Adipocyte (in vitro differentiated cells): ENCODE results near the gene NINJ2.

Experiments
- DNase-seq: peaks from one replicate; pipeline ENCODE4 v3.0.0-alpha.2; 2015; ENCODE audit warnings: low read depth
- H3K27me3 ChIP-seq: replicated peaks from 2 replicates; pipeline ENCODE4 v1.7.0; 2013; ENCODE audit warnings: mild to moderate bottlenecking, low read length, moderate library complexity; ENCODE audit not compliant: control insufficient read depth, insufficient read depth
- H3K36me3 ChIP-seq: 2 replicates; pipeline ENCODE4 v1.7.0; 2013; ENCODE audit warnings: low read length, mild to moderate bottlenecking, moderate library complexity; ENCODE audit not compliant: control insufficient read depth, insufficient read depth, severe bottlenecking
- H3K4me1 ChIP-seq: 2 replicates; pipeline ENCODE4 v1.7.0; 2013; ENCODE audit warnings: mild to moderate bottlenecking, low read length, moderate library complexity; ENCODE audit not compliant: control insufficient read depth, insufficient read depth
- H3K4me3 ChIP-seq: 2 replicates; pipeline ENCODE4 v1.7.0; 2013; ENCODE audit warnings: mild to moderate bottlenecking, low read length, moderate library complexity
- H3K9ac ChIP-seq: 2 replicates; pipeline ENCODE4 v1.7.0; 2013; ENCODE audit warnings: mild to moderate bottlenecking, low read length, moderate library complexity
- H3K9me3 ChIP-seq: 2 replicates; pipeline ENCODE4 v1.7.0; 2013; ENCODE audit warnings: mild to moderate bottlenecking, low read length, moderate library complexity; ENCODE audit not compliant: control insufficient read depth

Gene NINJ2

GRCh38 chr12:541676-542324, 121.4 kb downstream of the NINJ2 start:
- Histone ChIP-seq H3K36me3 (no peaks in the 10 kb centered on the region), H3K9me3 (no peaks in the 10 kb centered on the region), H3K4me1 (peaks cover 11% of the 10 kb centered on the region), H3K4me3 (no peak overlapping the region), H3K27me3 (peaks cover 24% of the 10 kb centered on the region), H3K9ac (no peak overlapping the region)
- no peak for DNase-seq

- H3K4me1 ChIP-seq = peaks cover 11% of the 10 kb centered on the region
- DNase-seq = no peak
- no peak overlapping the region for H3K4me3 ChIP-seq
- peaks cover 13% of the 10 kb centered on the region for H3K27me3 ChIP-seq
- no peaks in the 10 kb centered on the region for H3K36me3 ChIP-seq
- no peaks in the 10 kb centered on the region for H3K9me3 ChIP-seq
- no peak overlapping the region for H3K9ac ChIP-seq
These were observed 123.5 kb downstream of the NINJ2 start for GRCh38 chr12:539540-540310.

- H3K27me3 ChIP-seq = peaks cover 13% of the 10 kb centered on the region
- H3K9ac ChIP-seq = no peak overlapping the region
- no peaks in the 10 kb centered on the region for H3K9me3 ChIP-seq
- H3K36me3 ChIP-seq = no peaks in the 10 kb centered on the region
- DNase-seq = peak; percentile 12
- H3K4me1 ChIP-seq = peaks cover 11% of the 10 kb centered on the region
- no peak overlapping the region for H3K4me3 ChIP-seq
These were observed 124.3 kb downstream of the NINJ2 start for GRCh38 chr12:538731-539539.

GRCh38 chr12:537772-538171, 125.5 kb downstream of the NINJ2 start:
- Histone ChIP-seq H3K4me3 (no peak overlapping the region), H3K36me3 (no peaks in the 10 kb centered on the region), H3K27me3 (peaks cover 13% of the 10 kb centered on the region), H3K9ac (no peak overlapping the region), H3K4me1 (peaks cover 18% of the 10 kb centered on the region), H3K9me3 (no peaks in the 10 kb centered on the region)
- DNase-seq = no peak

DNA sequence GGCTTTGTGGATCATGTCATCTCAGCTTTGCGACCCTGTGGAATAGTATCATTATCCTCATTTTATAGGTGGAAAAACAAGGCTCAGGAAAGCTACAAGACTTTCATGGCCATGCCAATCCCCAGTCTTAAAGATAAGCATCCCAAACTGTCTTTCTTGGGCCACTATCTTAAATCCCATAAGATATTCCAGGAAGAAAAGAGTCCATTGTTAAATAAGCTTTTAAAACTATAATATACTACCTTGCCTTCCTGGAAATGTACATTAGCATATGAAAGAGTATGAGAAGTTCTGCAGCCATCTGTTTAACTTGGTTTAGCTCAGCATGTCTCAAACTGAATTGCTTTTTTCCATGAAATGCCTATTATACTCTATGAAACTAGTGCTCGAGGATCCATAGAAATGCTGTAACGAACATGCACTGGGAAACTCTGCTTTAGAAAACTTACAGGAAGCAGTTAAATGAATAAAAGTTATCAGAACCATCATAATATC, 126.4 kb downstream of the NINJ2 start:
- H3K9ac ChIP-seq = no peak overlapping the region
- DNase-seq = no peak
- H3K36me3 ChIP-seq = no peaks in the 10 kb centered on the region

DNA sequence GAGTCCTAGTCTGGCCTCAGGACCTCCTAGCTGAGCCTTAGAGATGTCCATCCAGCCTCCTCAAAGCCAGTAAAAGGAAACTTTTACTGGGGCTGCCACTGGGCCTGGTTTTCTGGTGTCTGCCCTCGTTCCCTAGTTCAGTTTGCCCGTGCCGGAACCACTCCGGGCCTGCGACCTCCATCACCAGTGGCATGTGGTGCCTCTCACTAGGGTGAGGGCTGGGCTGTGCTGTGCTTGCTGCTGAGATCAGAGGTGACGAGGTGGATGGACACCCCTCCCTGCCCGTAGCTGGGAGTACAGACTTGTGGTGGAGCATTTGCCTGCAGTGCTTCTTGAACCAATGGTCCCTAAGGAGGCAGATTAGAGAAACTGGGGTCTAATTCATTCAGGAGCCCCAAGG, 127.8 kb downstream of the NINJ2 start:
- Histone ChIP-seq H3K9me3 (peaks cover 7% of the 10 kb centered on the region), H3K4me1 (peaks cover 17% of the 10 kb centered on the region), H3K27me3 (peaks cover 10% of the 10 kb centered on the region), H3K4me3 (no peak overlapping the region), H3K9ac (no peak overlapping the region), H3K36me3 (no peaks in the 10 kb centered on the region)
- no peak for DNase-seq

More for the DNA sequence above, 126.4 kb downstream of the NINJ2 start:
- Histone ChIP-seq H3K4me1 (peaks cover 21% of the 10 kb centered on the region), H3K27me3 (peaks cover 10% of the 10 kb centered on the region), H3K4me3 (no peak overlapping the region), H3K9me3 (peaks cover 7% of the 10 kb centered on the region)

- no peak overlapping the region for H3K9ac ChIP-seq
- peaks cover 17% of the 10 kb centered on the region for H3K4me1 ChIP-seq
- H3K36me3 ChIP-seq = no peaks in the 10 kb centered on the region
- H3K27me3 ChIP-seq = peaks cover 10% of the 10 kb centered on the region
- H3K4me3 ChIP-seq = no peak overlapping the region
- H3K9me3 ChIP-seq = peaks cover 7% of the 10 kb centered on the region
- DNase-seq = no peak
These were observed 129.0 kb downstream of the NINJ2 start for GRCh38 chr12:534216-534615.

GRCh38 chr12:533718-534117, 129.5 kb downstream of the NINJ2 start:
- Histone ChIP-seq H3K4me1 (peaks cover 14% of the 10 kb centered on the region), H3K9me3 (peaks cover 7% of the 10 kb centered on the region), H3K9ac (no peak overlapping the region), H3K27me3 (peaks cover 10% of the 10 kb centered on the region), H3K4me3 (no peak overlapping the region), H3K36me3 (no peaks in the 10 kb centered on the region)
- DNase-seq = no peak

DNA sequence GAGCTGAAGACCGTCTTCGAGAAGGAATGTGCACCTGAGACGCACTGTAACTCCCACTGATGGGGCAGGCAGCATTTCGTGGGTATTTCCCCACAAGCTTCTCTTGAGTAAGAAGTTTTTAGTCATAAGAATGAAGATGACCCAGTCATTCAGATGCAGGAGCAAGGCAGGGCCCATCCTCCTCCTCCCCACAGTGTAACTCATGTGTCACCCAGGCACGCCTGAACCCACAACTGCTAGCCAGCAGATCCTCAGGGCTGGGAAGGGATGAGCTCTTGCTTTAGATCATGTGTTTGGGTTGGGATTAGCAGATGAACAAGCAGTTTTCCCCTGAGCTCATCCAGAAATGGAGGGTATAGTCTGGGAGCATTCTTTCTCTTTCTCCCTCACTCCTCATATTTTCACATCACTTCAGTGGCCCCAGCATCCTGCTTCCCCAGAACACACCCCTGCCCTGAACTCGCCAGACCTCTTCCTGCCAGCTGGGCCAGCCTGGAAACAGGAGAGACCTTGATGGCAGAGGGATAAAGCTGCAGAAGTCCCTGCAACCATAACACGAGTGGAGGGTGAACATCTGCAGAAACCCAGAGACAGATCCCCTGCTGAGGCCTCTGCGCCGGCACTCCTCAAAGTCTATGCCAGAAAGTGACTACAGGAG, 130.2 kb downstream of the NINJ2 start:
- Histone ChIP-seq H3K4me1 (peaks cover 11% of the 10 kb centered on the region), H3K36me3 (no peaks in the 10 kb centered on the region), H3K27me3 (peaks cover 10% of the 10 kb centered on the region), H3K9me3 (peaks cover 7% of the 10 kb centered on the region), H3K9ac (no peak overlapping the region), H3K4me3 (no peak overlapping the region)
- DNase-seq = peak; percentile 58

- Histone ChIP-seq H3K9ac (no peak overlapping the region), H3K9me3 (peaks cover 7% of the 10 kb centered on the region), H3K27me3 (peaks cover 17% of the 10 kb centered on the region), H3K36me3 (no peaks in the 10 kb centered on the region), H3K4me1 (peaks cover 11% of the 10 kb centered on the region), H3K4me3 (no peak overlapping the region)
- no peak for DNase-seq
These were observed 131.2 kb downstream of the NINJ2 start for GRCh38 chr12:531951-532585.
